Gastroesophageal sphincter (tissue), 4 donors: ENCODE measurements around the gene CADPS2. TPM values are rescaled to one million over a fixed set of nuclear protein-coding genes. Genes with fewer than 3 reads are reported as not detected.

Experiments
- ATAC-seq: fragments of 150-250 bp; one replicate; pipeline ENCODE4 v1.9.1; 2016; ENCODE audit warnings: mild to moderate bottlenecking, moderate library complexity
- H3K27ac ChIP-seq, 4 donors: fragments of 200-600 bp; sonication (generic) in 3 of 4; 1 replicate in 3 of 4; 2 replicates in 1 of 4; pipeline ENCODE4 v1.5.1; 2016 to 2019
- H3K27me3 ChIP-seq: fragments of 200-600 bp; sonication (generic); one replicate; pipeline ENCODE4 v1.5.1; 2019
- H3K36me3 ChIP-seq, 2 donors: fragments of 200-600 bp; sonication (generic); one replicate each; pipeline ENCODE4 v1.5.1; 2019; ENCODE audit warnings: control low read depth in 1 of 2
- H3K4me1 ChIP-seq, 3 donors: fragments of 200-600 bp; sonication (generic); 1 replicate in 2 of 3; 2 replicates in 1 of 3; pipeline ENCODE4 v1.5.1; 2016 to 2019; ENCODE audit warnings: control low read depth in 2 of 3
- H3K4me3 ChIP-seq, 2 donors: fragments of 200-600 bp; sonication (generic); one replicate each; pipeline ENCODE4 v1.5.1; 2019; ENCODE audit warnings: mild to moderate bottlenecking in 1 of 2, moderate library complexity in 1 of 2
- H3K9me3 ChIP-seq, 3 donors: fragments of 200-600 bp; sonication (generic); one replicate each; pipeline ENCODE4 v1.5.1; 2017 to 2019; ENCODE audit warnings: control low read depth in 2 of 3
- EP300 ChIP-seq: sonication (generic); formaldehyde crosslinking; IDR thresholded peaks from one replicate; pipeline ENCODE4 v1.6.1; 2017; ENCODE audit warnings: antibody characterized with exemption, mild to moderate bottlenecking
- POLR2A ChIP-seq, 2 donors: fragments of 450-650 bp; IDR thresholded peaks; one replicate each; pipeline ENCODE4 v1.6.1; 2017; ENCODE audit warnings: antibody characterized with exemption in 2 of 2, mild to moderate bottlenecking in 2 of 2, moderate library complexity in 1 of 2
- POLR2AphosphoS5 ChIP-seq: sonication (generic); formaldehyde crosslinking; IDR thresholded peaks from one replicate; pipeline ENCODE4 v1.6.1; 2017; ENCODE audit warnings: antibody characterized with exemption
- WGBS, 2 donors: methylation state at CpG; one replicate each; pipeline ENCODE4 v1.1.5; 2018; ENCODE audit warnings: low coverage in 1 of 2; 5-methylcytosine and 5-hydroxymethylcytosine counted together
- total RNA-seq, 4 donors: library from RNA; depleted of rRNA; stranded (reverse); fragments of >200 nt; gene quantifications; one replicate each; pipeline ENCODE4 v1.1.0, GENCODE V29; 2016
- TF ChIP-seq, protein P1 (sequence below), 4 experiments: fragments of 200-600 bp in 2 of 4; fragments of 450-650 bp in 2 of 4; sonication (generic) in 1 of 4; IDR thresholded peaks; one replicate each; pipeline ENCODE4 v1.5.1; 2017 to 2019; ENCODE audit warnings: antibody characterized with exemption in 4 of 4, mild to moderate bottlenecking in 2 of 4, moderate library complexity in 2 of 4

CADPS2 gene
- total RNA-seq, 4 donors from 2014 or later = 20.3 to 205 (median 138) TPM

DNA sequence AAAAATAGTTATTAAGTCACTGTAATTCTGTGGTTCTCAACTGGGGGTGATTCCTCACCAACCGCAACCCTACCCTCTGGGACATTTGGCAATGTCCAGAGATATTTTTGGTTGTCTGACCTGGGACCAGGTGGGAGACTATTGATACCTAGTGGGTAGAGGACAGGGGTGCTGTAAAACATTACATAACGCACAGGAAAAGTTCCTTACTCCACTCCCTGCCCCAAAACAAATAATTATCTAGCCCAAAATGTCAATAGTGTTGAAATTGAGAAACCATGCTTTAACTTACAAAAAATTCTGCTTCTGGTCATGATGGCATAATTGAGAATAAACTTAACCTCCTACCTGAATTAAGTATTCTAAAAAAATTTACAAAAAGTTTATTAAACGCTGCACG is 404.0 kb downstream of the CADPS2 start:
- no peak overlapping the region for H3K27ac ChIP-seq
- no peaks in the 10 kb centered on the region for H3K36me3 ChIP-seq
- no peak overlapping the region for H3K4me3 ChIP-seq
- no peaks in the 10 kb centered on the region for H3K4me1 ChIP-seq
- H3K27me3 ChIP-seq = no peaks in the 10 kb centered on the region
- H3K9me3 ChIP-seq = no peaks in the 10 kb centered on the region
- WGBS, 2 donors = 86 to 100% methylated on average over 1 to 3 of the region's 4 CpGs
- ATAC-seq = no peak
- TF ChIP-seq, protein P1, sequence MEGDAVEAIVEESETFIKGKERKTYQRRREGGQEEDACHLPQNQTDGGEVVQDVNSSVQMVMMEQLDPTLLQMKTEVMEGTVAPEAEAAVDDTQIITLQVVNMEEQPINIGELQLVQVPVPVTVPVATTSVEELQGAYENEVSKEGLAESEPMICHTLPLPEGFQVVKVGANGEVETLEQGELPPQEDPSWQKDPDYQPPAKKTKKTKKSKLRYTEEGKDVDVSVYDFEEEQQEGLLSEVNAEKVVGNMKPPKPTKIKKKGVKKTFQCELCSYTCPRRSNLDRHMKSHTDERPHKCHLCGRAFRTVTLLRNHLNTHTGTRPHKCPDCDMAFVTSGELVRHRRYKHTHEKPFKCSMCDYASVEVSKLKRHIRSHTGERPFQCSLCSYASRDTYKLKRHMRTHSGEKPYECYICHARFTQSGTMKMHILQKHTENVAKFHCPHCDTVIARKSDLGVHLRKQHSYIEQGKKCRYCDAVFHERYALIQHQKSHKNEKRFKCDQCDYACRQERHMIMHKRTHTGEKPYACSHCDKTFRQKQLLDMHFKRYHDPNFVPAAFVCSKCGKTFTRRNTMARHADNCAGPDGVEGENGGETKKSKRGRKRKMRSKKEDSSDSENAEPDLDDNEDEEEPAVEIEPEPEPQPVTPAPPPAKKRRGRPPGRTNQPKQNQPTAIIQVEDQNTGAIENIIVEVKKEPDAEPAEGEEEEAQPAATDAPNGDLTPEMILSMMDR (IDR thresholded peaks at IDR 0.05) = no peak
- TF ChIP-seq POLR2A (IDR thresholded peaks at IDR 0.05) (no peak), POLR2AphosphoS5 (no peak), EP300 (no peak)

DNA sequence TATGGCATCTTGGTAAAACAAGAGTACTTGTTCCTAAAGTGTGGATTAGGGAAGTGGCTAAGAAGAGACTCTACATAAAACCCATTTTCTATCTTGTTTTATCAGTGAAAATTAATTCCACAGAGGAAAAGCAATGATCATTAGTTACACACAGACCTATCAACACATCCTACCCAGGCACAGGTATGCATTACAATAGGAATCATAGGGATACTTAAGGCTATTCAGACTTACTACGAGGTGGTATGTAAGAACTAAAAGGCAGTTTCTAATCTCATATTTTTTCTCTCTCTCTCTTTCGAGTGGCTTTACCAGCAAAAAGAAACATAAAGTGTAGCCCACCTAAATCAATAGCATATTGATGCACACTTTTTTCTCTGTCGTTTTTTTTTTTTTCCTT is 415.4 kb downstream of the CADPS2 start:
- H3K36me3 ChIP-seq = no peaks in the 10 kb centered on the region
- WGBS, 2 donors = 74 to 76% methylated on average over 3 of the region's 3 CpGs
- TF ChIP-seq EP300 (no peak), POLR2AphosphoS5 (no peak), POLR2A (IDR thresholded peaks at IDR 0.05) (no peak)
- TF ChIP-seq, protein P1 (IDR thresholded peaks at IDR 0.05) = no peak
- H3K4me1 ChIP-seq = no peaks in the 10 kb centered on the region
- H3K27ac ChIP-seq = no peak overlapping the region
- H3K9me3 ChIP-seq = no peaks in the 10 kb centered on the region
- no peaks in the 10 kb centered on the region for H3K27me3 ChIP-seq
- ATAC-seq = no peak
- H3K4me3 ChIP-seq = no peak overlapping the region

DNA sequence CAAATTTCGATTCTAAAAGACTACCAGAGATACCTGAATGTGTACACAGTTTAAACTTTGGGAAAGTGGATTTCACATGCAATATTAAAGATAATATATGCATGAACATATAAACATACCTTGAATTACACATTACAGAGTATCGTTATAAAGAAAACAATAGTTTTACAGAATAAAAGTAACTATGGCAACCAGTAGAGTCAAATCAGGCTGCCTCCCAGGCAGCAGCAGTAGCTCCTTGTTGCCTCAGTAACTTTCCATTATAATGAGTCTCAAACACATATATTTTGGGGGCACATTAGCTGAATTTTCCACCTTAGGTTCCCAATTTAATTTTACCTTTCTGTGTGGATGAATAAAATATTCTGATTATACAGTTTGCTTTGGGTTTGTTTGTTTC is 417.3 kb downstream of the CADPS2 start:
- TF ChIP-seq EP300 = no peak
- TF ChIP-seq POLR2AphosphoS5 = no peak
- TF ChIP-seq, protein P1 (IDR thresholded peaks at IDR 0.05) = no peak
- no peak for TF ChIP-seq POLR2A (IDR thresholded peaks at IDR 0.05)
- Histone ChIP-seq H3K4me1 (no peaks in the 10 kb centered on the region), H3K4me3 (no peak overlapping the region), H3K36me3 (no peaks in the 10 kb centered on the region), H3K27me3 (no peaks in the 10 kb centered on the region), H3K27ac (no peak overlapping the region), H3K9me3 (no peaks in the 10 kb centered on the region)
- no peak for ATAC-seq
- 34 to 67% methylated on average over 2 of the region's 2 CpGs for WGBS, 2 donors

DNA sequence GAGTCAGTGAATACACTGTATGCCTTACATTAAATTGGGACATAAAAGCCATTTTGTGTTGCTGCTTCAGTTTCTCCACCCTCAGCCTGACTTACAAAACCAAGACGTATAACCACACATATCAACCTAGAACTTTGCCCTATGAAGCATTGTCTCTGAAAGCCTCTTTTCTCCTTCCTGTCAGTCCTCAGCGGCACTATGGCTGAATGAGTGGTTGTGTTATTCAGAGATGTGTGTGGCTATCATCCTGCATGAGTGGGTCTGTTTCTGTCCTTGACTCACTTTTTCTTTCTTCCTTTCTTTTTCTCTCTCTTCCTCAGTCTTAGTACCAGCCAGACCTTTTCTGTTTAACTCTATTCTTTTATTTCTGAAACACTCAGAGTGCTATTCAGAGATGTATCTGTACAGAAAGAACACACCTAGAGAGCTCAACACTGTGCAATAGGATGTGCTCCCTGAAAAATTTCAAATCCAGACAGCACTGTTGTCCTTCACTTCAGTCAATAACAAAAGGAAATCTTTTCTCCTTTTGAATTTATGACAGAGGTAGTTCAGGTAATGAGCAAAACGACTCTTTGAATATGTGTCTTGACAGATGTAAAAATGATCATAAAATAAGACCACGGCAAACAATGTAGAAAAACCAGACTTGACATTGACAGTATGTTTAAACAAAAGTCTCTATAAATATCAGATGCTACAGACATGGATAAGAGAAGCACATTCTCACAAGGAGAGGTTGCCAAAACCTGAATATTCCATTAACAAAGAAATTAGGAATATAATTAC is 418.4 kb downstream of the CADPS2 start:
- no peak for TF ChIP-seq POLR2AphosphoS5
- no peak for TF ChIP-seq EP300
- TF ChIP-seq, protein P1 (IDR thresholded peaks at IDR 0.05) = no peak
- no peak for TF ChIP-seq POLR2A (IDR thresholded peaks at IDR 0.05)
- Histone ChIP-seq H3K4me1 (no peaks in the 10 kb centered on the region), H3K36me3 (no peaks in the 10 kb centered on the region), H3K27ac (no peak overlapping the region), H3K27me3 (no peaks in the 10 kb centered on the region), H3K9me3 (no peaks in the 10 kb centered on the region), H3K4me3 (no peak overlapping the region)
- WGBS, 2 donors = 33 to 58% methylated on average over 3 to 4 of the region's 4 CpGs
- no peak for ATAC-seq

DNA sequence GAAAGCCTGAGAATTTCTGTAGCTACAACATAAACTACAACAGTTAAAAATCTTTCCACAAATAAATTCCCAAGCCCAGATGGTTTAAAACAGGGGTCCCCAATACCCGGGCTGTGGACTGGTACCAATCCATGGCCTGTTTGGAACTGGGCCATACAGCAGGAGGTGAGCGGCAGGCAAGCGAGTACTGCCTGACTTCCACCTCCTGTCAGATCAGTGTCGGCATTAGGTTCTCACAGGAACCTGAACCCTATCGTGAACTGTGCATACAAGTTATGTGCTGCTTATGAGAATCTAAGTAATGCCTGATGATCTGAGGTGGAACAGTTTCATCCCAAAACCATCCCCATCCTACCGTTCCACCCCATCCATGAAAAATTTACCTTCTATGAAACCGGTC is 421.0 kb downstream of the CADPS2 start:
- H3K27me3 ChIP-seq = no peaks in the 10 kb centered on the region
- no peak overlapping the region for H3K4me3 ChIP-seq
- WGBS, 2 donors = 94 to 100% methylated on average over 5 to 7 of the region's 7 CpGs
- H3K9me3 ChIP-seq = no peaks in the 10 kb centered on the region
- H3K27ac ChIP-seq = no peak overlapping the region
- no peaks in the 10 kb centered on the region for H3K36me3 ChIP-seq
- no peak for ATAC-seq
- TF ChIP-seq POLR2A (IDR thresholded peaks at IDR 0.05) = no peak
- H3K4me1 ChIP-seq = no peaks in the 10 kb centered on the region
